ENCODE measurements around the gene CDKL4. TPM values are rescaled to one million over a fixed set of nuclear protein-coding genes. Genes with fewer than 3 reads are reported as not detected.

The CDKL4 gene
- total RNA-seq, 1 experiment from 2014 or later = 0.46 TPM

DNA sequence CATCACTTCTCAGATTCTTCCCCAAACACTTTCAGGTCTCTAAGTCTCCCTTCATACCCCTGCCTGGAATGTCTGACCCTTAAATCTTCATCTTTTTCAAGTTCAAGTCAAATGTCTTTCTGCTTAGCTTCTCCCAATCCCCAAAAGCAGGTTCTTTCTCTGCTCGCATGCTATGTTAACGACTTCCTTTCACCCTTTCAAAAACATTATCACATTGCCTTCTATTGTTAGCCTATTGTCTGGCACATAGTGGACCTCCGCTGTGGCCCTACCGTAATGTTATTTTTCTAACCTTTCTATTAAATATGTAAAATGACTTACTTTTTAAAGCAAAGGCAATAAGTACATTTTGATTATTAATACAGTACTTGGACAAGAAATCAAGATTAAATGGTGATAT, 2.2 kb downstream of the CDKL4 start (continued):
- TF ChIP-seq E2F5 (CRISPR knock-in tag; IDR thresholded peaks at IDR 0.05) = no peak
- no peak for TF ChIP-seq GRHL2 (CRISPR knock-in tag; IDR thresholded peaks at IDR 0.05; ENCODE audit: insufficient replicate concordance, severe bottlenecking)
- TF ChIP-seq, protein P1, sequence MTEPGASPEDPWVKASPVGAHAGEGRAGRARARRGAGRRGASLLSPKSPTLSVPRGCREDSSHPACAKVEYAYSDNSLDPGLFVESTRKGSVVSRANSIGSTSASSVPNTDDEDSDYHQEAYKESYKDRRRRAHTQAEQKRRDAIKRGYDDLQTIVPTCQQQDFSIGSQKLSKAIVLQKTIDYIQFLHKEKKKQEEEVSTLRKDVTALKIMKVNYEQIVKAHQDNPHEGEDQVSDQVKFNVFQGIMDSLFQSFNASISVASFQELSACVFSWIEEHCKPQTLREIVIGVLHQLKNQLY (CRISPR knock-in tag; IDR thresholded peaks at IDR 0.05) = no peak
- TF ChIP-seq TEAD1 (CRISPR knock-in tag; IDR thresholded peaks at IDR 0.05) = no peak
- TF ChIP-seq FOXJ3 (CRISPR knock-in tag; IDR thresholded peaks at IDR 0.05; ENCODE audit: borderline replicate concordance) = no peak
- TF ChIP-seq ZBTB21 (CRISPR knock-in tag; IDR thresholded peaks at IDR 0.05; ENCODE audit: borderline replicate concordance) = no peak
- TF ChIP-seq GABPB1 (CRISPR knock-in tag; IDR thresholded peaks at IDR 0.05) = no peak
- TF ChIP-seq, protein P2, sequence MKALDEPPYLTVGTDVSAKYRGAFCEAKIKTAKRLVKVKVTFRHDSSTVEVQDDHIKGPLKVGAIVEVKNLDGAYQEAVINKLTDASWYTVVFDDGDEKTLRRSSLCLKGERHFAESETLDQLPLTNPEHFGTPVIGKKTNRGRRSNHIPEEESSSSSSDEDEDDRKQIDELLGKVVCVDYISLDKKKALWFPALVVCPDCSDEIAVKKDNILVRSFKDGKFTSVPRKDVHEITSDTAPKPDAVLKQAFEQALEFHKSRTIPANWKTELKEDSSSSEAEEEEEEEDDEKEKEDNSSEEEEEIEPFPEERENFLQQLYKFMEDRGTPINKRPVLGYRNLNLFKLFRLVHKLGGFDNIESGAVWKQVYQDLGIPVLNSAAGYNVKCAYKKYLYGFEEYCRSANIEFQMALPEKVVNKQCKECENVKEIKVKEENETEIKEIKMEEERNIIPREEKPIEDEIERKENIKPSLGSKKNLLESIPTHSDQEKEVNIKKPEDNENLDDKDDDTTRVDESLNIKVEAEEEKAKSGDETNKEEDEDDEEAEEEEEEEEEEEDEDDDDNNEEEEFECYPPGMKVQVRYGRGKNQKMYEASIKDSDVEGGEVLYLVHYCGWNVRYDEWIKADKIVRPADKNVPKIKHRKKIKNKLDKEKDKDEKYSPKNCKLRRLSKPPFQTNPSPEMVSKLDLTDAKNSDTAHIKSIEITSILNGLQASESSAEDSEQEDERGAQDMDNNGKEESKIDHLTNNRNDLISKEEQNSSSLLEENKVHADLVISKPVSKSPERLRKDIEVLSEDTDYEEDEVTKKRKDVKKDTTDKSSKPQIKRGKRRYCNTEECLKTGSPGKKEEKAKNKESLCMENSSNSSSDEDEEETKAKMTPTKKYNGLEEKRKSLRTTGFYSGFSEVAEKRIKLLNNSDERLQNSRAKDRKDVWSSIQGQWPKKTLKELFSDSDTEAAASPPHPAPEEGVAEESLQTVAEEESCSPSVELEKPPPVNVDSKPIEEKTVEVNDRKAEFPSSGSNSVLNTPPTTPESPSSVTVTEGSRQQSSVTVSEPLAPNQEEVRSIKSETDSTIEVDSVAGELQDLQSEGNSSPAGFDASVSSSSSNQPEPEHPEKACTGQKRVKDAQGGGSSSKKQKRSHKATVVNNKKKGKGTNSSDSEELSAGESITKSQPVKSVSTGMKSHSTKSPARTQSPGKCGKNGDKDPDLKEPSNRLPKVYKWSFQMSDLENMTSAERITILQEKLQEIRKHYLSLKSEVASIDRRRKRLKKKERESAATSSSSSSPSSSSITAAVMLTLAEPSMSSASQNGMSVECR (CRISPR knock-in tag; IDR thresholded peaks at IDR 0.05; ENCODE audit: borderline replicate concordance) = no peak
- no peak for TF ChIP-seq JAZF1 (CRISPR knock-in tag; IDR thresholded peaks at IDR 0.05)
- TF ChIP-seq ZNF219 (CRISPR knock-in tag; IDR thresholded peaks at IDR 0.05; ENCODE audit: borderline replicate concordance) = no peak
- TF ChIP-seq NR1H2 (CRISPR knock-in tag; IDR thresholded peaks at IDR 0.05) = no peak
- no peak for TF ChIP-seq NR3C1 (CRISPR knock-in tag; conservative IDR thresholded peaks at IDR 0.05; ENCODE audit: low read depth)
- TF ChIP-seq, protein P3, sequence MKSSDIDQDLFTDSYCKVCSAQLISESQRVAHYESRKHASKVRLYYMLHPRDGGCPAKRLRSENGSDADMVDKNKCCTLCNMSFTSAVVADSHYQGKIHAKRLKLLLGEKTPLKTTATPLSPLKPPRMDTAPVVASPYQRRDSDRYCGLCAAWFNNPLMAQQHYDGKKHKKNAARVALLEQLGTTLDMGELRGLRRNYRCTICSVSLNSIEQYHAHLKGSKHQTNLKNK (CRISPR knock-in tag; IDR thresholded peaks at IDR 0.05) = no peak

GRCh38 chr2:39240758-39241157, 3.0 kb downstream of the CDKL4 start:
- ChIA-PET CTCF (no interaction called here), POLR2A (no interaction called here)
- Mint-ChIP-seq H3K4me1 (peaks cover 27% of the 10 kb centered on the region), H3K4me3 (no peak overlapping the region), H3K27me3 (ENCODE audit: low read depth) (no peaks in the 10 kb centered on the region), H3K27ac (no peak overlapping the region), H3K36me3 (peaks cover 28% of the 10 kb centered on the region), H3K9me3 (peaks cover 31% of the 10 kb centered on the region)
- TF ChIP-seq ELF4 (CRISPR knock-in tag; IDR thresholded peaks at IDR 0.05; ENCODE audit: low read depth) (no peak), HMGXB4 (CRISPR knock-in tag; IDR thresholded peaks at IDR 0.05) (no peak), PRRX2 (CRISPR knock-in tag; IDR thresholded peaks at IDR 0.05) (no peak)
- TF ChIP-seq, protein P4, sequence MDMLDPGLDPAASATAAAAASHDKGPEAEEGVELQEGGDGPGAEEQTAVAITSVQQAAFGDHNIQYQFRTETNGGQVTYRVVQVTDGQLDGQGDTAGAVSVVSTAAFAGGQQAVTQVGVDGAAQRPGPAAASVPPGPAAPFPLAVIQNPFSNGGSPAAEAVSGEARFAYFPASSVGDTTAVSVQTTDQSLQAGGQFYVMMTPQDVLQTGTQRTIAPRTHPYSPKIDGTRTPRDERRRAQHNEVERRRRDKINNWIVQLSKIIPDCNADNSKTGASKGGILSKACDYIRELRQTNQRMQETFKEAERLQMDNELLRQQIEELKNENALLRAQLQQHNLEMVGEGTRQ (CRISPR knock-in tag; IDR thresholded peaks at IDR 0.05) = no peak
- TF ChIP-seq, protein P5, sequence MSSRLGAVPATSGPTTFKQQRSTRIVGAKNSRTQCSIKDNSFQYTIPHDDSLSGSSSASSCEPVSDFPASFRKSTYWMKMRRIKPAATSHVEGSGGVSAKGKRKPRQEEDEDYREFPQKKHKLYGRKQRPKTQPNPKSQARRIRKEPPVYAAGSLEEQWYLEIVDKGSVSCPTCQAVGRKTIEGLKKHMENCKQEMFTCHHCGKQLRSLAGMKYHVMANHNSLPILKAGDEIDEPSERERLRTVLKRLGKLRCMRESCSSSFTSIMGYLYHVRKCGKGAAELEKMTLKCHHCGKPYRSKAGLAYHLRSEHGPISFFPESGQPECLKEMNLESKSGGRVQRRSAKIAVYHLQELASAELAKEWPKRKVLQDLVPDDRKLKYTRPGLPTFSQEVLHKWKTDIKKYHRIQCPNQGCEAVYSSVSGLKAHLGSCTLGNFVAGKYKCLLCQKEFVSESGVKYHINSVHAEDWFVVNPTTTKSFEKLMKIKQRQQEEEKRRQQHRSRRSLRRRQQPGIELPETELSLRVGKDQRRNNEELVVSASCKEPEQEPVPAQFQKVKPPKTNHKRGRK (CRISPR knock-in tag; IDR thresholded peaks at IDR 0.05; ENCODE audit: borderline replicate concordance) = no peak
- no peak for ATAC-seq
- no peak for DNase-seq (ENCODE audit: low spot score)

All from WTC11 (cell line).